Mesothelial cell of epicardium (in vitro differentiated cells): ENCODE results near the gene JARID2. TPM values are rescaled to one million over a fixed set of nuclear protein-coding genes. Genes with fewer than 3 reads are reported as not detected.

Experiments
- DNase-seq, 2 experiments: peaks; one replicate each; pipeline ENCODE4 v3.0.0; 2021; ENCODE audit warnings: low spot score in 2 of 2; ENCODE audit not compliant: unreplicated experiment in 2 of 2
- H3K27ac Mint-ChIP-seq: 2 replicates; pipeline ENCODE4 v1.8.0; 2021; ENCODE audit warnings: mixed read lengths
- H3K27me3 Mint-ChIP-seq: 2 replicates; pipeline ENCODE4 v1.8.0; 2021; ENCODE audit warnings: low read depth, mixed read lengths
- H3K36me3 Mint-ChIP-seq: 2 replicates; pipeline ENCODE4 v1.8.0; 2021; ENCODE audit warnings: mixed read lengths
- H3K4me1 Mint-ChIP-seq: 2 replicates; pipeline ENCODE4 v1.8.0; 2021; ENCODE audit warnings: mixed read lengths
- H3K4me3 Mint-ChIP-seq: 2 replicates; pipeline ENCODE4 v1.8.0; 2021; ENCODE audit warnings: mild to moderate bottlenecking, moderate library complexity, mixed read lengths
- H3K9me3 Mint-ChIP-seq: 2 replicates; pipeline ENCODE4 v1.8.0; 2021; ENCODE audit warnings: mixed read lengths
- total RNA-seq: library from RNA; stranded (reverse); gene quantifications from 3 replicates; pipeline ENCODE4 v1.2.1, GENCODE V29; 2021
- TF ChIP-seq, protein P1 (sequence below): fragments of 200-600 bp; sonication (generic); IDR thresholded peaks from one replicate; pipeline ENCODE4 v1.5.0; 2021; ENCODE audit warnings: antibody characterized with exemption; ENCODE audit not compliant: unreplicated experiment

Gene JARID2
- total RNA-seq, 1 donor from 2014 or later, result 35.3 TPM

DNA sequence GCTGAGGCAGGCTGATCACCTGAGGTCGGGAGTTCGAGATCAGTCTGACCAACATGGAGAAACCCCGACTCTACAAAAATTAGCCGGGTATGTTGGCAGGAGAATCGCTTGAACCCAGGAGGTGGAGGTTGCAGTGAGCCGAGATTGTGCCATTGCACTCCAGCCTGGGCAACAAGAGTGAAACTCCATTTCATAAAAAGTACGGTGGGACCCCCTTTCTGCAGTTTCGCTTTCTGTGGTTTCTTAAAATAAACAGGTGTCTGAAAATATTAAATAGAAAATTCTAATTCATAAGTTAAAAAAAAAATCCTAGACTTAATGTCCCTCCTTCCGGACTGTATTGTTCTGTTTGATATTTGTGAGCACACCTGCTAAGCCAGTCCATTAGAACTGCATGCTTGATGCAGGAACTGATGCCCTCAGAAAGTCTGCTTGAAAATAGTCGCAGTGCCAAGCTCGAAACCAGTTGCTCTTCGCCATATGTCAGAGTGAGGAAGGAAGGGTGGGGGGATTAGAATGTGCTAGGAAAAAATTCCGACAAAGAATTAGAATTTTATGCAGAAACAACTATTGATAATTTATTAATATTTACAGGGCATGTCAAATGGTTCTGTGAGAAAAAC lies 85.9 kb downstream of the JARID2 start:
- Mint-ChIP-seq H3K36me3 (no peaks in the 10 kb centered on the region), H3K9me3 (no peaks in the 10 kb centered on the region), H3K27ac (no peak overlapping the region), H3K4me1 (peaks cover 45% of the 10 kb centered on the region), H3K4me3 (no peak overlapping the region), H3K27me3 (no peaks in the 10 kb centered on the region)
- no peak for DNase-seq
- TF ChIP-seq, protein P1, sequence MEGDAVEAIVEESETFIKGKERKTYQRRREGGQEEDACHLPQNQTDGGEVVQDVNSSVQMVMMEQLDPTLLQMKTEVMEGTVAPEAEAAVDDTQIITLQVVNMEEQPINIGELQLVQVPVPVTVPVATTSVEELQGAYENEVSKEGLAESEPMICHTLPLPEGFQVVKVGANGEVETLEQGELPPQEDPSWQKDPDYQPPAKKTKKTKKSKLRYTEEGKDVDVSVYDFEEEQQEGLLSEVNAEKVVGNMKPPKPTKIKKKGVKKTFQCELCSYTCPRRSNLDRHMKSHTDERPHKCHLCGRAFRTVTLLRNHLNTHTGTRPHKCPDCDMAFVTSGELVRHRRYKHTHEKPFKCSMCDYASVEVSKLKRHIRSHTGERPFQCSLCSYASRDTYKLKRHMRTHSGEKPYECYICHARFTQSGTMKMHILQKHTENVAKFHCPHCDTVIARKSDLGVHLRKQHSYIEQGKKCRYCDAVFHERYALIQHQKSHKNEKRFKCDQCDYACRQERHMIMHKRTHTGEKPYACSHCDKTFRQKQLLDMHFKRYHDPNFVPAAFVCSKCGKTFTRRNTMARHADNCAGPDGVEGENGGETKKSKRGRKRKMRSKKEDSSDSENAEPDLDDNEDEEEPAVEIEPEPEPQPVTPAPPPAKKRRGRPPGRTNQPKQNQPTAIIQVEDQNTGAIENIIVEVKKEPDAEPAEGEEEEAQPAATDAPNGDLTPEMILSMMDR, result no peak

DNA sequence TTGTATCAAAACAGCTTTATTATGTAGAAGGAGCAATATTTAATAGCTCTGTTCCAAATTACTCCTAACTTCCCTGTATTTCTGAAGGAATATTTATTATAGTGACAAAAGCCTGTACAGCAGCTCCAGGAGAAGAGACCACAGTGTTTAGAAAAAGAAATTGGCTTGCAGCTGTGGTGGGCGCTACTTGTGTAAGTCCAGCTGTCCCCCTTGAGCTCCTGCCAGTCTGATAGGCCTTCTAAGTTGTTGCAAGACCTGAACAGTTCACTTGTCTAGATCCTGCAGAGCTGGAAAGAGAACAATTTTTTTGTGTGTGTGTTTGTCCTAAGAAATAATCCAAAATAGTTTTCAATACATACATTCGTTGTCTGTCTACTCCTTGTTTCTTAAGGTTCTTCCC lies 86.6 kb downstream of the JARID2 start:
- H3K4me1 Mint-ChIP-seq, result peaks cover 43% of the 10 kb centered on the region

DNA sequence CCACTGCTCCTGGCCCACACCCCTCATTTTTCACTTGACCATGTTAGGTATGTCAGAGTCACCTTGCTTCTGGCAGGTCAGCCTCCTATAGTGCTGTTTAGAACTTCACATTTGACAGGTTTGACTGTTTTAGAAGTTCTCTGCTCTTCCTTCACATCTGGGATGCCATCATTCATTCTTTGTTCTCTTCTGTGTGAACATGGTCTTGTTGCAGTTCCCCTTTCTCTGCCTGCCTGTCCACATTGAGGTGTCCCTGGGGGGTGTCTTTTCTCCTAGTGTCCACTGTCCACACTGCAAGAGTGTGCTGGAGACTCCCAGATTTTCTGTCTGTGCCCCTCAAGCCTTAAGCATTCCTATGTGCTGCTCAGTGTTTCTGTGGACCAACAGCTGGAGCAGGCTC lies 89.5 kb downstream of the JARID2 start:
- TF ChIP-seq, protein P1, result no peak
- Mint-ChIP-seq H3K36me3 (no peaks in the 10 kb centered on the region), H3K4me3 (no peak overlapping the region), H3K27me3 (no peaks in the 10 kb centered on the region), H3K9me3 (no peaks in the 10 kb centered on the region), H3K27ac (no peak overlapping the region), H3K4me1 (peaks cover 28% of the 10 kb centered on the region)
- no peak for DNase-seq

More for the DNA sequence above, 86.6 kb downstream of the JARID2 start:
- Mint-ChIP-seq H3K27me3 (no peaks in the 10 kb centered on the region), H3K27ac (no peak overlapping the region), H3K36me3 (no peaks in the 10 kb centered on the region), H3K4me3 (no peak overlapping the region), H3K9me3 (no peaks in the 10 kb centered on the region)
- TF ChIP-seq, protein P1, result no peak
- no peak for DNase-seq

DNA sequence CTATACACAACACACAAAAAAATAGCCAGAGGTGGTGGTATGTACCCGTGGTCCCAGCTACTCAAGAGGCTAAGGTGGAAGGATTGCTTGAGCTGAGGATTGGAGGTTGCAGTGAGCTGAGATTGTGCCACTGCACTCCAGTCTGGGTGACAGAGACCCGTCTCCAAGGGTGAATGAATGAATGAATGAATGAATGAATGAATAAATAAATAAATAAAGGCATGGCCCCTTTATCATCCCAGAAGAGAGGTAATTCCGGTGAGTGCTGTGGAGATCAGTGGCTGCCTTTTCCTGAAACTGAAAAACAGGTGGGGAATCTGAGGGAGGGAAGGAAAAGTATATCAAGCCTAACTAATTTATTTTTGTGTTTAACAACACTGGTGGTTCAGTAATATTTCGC lies 90.0 kb downstream of the JARID2 start:
- TF ChIP-seq, protein P1, result no peak
- H3K27me3 Mint-ChIP-seq, result no peaks in the 10 kb centered on the region
- no peak overlapping the region for H3K27ac Mint-ChIP-seq
- H3K9me3 Mint-ChIP-seq, result no peaks in the 10 kb centered on the region
- no peak for DNase-seq
- H3K4me3 Mint-ChIP-seq, result no peak overlapping the region
- peaks cover 26% of the 10 kb centered on the region for H3K4me1 Mint-ChIP-seq
- H3K36me3 Mint-ChIP-seq, result no peaks in the 10 kb centered on the region

DNA sequence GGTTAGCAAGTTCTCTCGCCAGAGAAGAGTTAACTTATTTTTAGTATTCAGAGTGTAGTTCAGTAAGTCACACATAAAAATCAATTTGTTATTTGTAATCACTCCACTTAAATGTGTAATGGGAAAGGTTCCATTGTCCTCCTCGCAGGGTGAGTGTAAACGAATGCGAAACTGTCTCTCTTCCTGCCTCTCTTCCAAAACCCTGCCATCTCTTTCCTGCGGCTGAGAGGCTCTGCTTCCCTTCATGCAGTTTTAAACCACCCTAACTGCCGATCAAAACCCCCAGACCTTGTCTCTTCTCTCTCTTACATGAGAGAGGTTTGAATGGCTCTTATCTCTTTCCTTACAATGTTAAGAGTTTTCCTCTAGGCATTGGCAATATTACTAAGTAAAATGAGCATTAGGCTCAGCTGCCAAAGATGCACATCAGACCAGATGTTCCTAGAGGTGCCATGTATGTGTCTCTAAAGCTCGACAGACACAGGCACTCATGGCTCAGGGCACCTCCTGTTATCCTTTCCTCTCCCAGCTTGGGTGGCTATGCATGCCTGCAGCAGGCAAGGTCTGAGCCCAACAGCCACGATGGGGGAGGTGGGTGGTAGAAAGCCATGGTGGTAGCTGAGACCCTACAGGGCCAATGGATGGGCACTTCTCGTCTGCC lies 91.2 kb downstream of the JARID2 start:
- peaks cover 24% of the 10 kb centered on the region for H3K4me1 Mint-ChIP-seq
- no peaks in the 10 kb centered on the region for H3K27me3 Mint-ChIP-seq
- no peak overlapping the region for H3K27ac Mint-ChIP-seq
- no peak for DNase-seq
- TF ChIP-seq, protein P1, result no peak
- H3K36me3 Mint-ChIP-seq, result no peaks in the 10 kb centered on the region
- no peaks in the 10 kb centered on the region for H3K9me3 Mint-ChIP-seq
- no peak overlapping the region for H3K4me3 Mint-ChIP-seq
